Occipital lobe (tissue), 2 donors: ENCODE results near the gene CHADL. TPM values are rescaled to one million over a fixed set of nuclear protein-coding genes. Genes with fewer than 3 reads are reported as not detected.
A peak's percentile ranks its signal among the peaks of the same experiment; 100 is the strongest.

ENCODE experiments used
- DNase-seq: peaks from one replicate; lab custom pipeline; 2025; lab: John Stamatoyannopoulos, UW
- total RNA-seq: library from RNA; depleted of rRNA; stranded (reverse); fragments of >200 nt; gene quantifications from one replicate; pipeline ENCODE4 v1.2.3, GENCODE V29; 2014

CHADL gene
- total RNA-seq, 1 donor from 2014 or later: 2.8 TPM

GRCh38 chr22:41231369-41231768 lies 9.4 kb downstream of the CHADL start:
- no peak for DNase-seq

- no peak for DNase-seq
Observed at GRCh38 chr22:41230401-41230785, 10.3 kb downstream of the CHADL start.

GRCh38 chr22:41229730-41230400 lies 10.9 kb downstream of the CHADL start:
- no peak for DNase-seq

- DNase-seq: no peak
Observed at GRCh38 chr22:41229215-41229614, 11.5 kb downstream of the CHADL start.

DNA sequence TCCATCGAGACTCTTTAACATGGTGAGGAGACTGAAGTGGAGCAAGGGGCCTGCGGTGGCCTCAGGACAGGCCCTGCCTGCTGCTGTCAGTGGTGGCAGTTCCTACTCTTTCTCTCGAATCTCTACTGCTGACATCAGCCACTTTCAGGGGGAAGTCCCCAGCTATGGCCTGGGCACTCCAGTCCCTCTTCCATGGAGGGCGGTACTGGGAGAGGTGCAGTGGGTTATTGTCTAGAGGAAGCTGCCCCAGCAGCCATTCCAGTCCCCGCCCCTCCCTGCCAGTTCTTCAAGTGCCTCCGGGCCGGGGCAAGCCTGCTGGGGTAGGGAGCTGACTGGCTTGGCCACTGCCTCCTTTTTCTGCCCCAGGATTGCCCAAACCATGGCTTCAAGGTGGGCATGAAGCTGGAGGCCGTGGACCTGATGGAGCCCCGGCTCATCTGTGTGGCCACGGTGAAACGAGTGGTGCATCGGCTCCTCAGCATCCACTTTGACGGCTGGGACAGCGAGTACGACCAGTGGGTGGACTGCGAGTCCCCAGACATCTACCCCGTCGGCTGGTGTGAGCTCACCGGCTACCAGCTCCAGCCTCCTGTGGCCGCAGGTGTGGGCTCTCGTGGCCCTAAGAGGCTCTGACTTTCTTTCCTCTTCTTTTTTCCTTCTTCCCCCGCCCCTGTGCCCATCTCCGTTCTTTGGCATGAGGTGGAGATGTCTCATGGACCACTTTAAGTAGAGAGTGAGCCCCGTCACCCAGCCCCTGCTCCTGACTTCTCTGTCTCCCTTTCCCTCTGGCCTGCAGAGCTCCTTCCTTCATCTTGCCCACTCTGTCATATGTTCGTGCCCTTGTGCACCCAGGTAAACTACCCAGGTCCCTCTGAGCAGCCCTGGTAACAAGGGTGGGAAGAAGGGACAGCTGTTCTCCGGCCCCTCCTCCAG lies 13.7 kb downstream of the CHADL start:
- no peak for DNase-seq

DNA sequence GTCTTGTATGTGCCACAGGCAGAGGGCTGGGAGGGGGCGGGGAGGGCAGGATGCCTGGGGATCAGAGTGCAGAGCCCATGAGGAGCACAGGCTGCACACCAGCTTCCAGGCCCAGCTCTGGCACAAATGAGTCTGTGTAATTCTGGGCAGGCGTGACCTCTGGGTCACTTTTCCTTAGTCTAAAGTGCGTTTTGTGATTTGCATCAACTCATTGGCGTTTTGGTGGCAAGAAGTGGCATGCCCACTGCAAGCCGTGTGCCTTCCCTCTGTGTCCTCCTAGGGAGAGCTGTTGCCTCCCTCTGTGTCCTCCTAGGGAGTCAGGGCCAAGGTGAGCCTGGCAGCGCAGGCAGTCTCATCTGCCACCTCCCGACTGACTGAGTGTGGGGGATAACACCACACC lies 17.2 kb downstream of the CHADL start:
- no peak for DNase-seq

DNA sequence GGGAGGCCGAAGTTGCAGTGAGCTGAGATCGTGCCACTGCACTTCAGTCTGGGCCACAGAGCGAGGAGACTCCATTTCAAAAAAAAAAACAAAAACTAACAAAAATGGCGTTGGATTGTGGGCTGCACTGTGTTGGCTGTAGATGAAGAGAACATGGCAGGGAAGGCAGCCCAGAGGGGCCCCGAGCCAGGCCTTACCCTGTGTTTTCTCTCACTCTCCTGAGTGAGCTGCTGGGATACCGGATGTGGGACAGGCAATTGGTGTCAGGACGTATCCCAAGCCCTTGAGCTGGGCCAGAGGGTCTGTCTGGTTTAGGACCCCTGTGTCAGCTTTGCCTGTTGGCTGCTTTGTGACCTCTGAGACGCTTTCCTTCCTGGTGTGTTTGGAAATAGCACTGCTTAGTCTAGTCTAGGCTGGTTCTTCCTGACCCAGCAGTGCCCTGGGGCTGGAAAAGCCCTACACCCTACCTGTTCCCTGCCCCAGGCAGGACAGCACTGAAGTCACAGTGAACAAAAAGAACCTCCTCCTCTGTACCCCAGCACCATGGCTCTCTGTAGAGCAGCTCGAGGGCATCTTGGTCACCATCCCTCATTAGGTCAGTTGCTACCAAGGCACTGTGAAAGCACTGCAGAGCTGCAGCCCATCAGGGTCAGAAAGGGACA lies 17.8 kb downstream of the CHADL start:
- no peak for DNase-seq

GRCh38 chr22:41217553-41218157 lies 23.1 kb downstream of the CHADL start:
- no peak for DNase-seq

GRCh38 chr22:41216984-41217383 lies 23.7 kb downstream of the CHADL start:
- no peak for DNase-seq

DNA sequence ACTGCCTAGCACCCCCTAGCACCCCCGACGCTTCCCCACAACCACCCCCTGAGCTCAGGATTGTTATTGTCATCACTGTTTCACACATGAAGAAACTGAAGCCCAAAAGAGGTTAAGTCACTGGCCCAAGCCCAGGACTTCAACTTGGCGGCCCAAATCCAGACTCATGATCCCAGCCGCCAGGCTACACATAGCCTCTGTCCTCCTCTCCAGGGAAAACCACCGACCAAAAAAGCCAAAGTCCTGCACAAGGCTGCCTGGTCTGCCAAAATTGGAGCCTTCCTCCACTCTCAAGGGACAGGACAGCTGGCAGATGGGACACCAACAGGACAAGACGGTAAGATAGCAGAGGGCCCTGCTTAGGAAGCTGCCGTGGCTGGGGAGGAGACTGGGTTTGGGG lies 24.8 kb downstream of the CHADL start:
- no peak for DNase-seq

- no peak for DNase-seq
Observed at GRCh38 chr22:41215409-41215808, 25.3 kb downstream of the CHADL start.

- DNase-seq: no peak
Observed at GRCh38 chr22:41206719-41207118, 34.0 kb downstream of the CHADL start.

GRCh38 chr22:41204992-41205900 lies 35.5 kb downstream of the CHADL start, which contains the start of gene L3MBTL2:
L3MBTL2 (plus strand) TSS chr22:41205312; CDS start chr22:41205363, 51 bp downstream.
- DNase-seq: peak; percentile 99

GRCh38 chr22:41204066-41204465 lies 36.7 kb downstream of the CHADL start:
- no peak for DNase-seq

- no peak for DNase-seq
Observed at GRCh38 chr22:41203118-41203517, 37.6 kb downstream of the CHADL start.

DNA sequence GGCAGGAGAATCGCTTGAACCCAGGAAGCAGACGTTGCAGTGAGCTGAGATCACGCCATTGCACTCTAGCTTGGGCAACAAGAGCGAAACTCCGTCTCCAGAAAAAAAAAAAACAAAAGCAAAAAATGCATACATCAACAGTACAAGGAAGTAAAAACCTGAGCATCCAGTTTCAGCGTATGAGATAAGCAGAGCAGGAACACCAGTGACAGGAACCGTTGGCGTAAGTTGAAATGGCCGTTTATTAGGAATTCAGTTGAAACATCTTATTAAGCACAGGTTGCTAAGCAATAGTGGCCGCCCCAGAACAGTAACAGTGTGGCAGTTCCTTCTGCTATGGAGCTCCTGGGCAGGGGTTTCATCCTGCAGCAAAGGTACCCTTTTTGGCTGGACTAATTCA lies 39.6 kb downstream of the CHADL start:
- no peak for DNase-seq

DNA sequence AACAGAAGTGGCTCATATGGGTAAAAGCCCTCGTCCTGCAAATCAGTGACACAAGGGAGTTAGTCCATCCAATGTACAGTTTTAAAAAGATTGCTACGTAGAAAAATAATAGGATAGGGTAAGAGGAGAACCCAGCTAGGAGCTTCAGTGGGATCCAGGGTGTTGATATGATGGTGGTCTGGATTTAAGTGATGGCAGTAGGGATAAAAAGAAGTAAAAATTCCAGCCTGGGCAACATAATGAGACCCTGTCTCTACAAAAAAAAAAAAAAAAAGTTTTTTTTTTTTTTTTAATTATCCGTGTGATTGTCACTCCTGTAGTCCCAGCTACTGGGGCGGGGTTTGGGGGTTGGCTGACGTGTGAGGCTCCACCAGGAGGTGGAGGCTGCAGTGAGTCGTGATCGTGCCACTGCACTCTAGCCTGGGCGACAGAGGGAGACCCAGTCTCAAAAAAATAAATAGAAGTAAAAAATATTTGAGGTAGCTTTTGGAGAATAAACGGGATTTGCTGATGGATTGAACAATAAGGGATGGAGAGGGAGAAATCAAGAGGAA lies 42.6 kb downstream of the CHADL start:
- DNase-seq: no peak

DNA sequence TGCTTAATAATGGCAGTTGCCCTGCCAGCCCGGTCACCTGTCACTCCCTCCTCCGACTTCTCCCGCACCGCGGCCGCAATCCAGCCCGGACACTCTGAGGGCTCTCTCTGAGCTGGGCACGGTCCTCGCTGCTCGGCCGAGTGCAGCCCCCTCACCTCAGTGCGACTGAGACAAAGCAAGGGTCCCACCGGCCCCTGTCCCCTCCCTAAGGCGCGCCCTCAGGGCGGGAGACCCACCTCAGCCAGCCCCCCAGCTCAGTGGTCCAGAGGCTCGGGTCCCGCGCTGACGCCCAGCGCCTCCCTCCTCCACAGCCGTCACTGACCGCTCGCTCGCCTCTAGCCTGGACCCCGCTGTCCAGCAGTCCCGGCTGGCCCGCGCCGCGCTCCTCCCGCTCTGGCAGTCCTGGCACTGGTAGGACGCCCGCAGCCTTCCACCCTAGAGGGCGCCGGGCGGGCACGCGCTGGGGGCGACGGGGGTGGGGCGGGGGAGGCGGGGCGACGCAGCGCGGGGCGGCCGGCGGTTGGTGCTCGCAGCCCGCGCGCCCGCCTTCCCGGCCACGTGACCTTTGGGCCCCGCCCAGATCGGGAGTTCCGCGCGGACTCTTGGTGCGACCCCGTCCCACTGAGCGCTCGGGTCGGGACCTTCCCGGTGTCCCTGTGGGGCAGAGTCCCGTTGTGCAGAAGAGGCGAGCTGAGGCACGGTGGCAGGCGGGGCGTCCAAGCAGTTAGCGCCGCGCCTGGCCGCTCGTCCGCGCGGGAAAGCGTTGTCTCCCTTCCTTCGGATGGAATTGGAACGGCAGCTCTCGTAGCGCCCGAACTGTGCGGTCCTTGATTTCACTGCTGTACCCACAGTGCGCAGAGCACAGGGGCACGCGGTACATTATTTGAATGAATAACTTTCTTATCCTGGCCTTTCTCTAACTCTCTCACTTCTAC lies 43.4 kb downstream of the CHADL start:
- peak; percentile 74 for DNase-seq

DNA sequence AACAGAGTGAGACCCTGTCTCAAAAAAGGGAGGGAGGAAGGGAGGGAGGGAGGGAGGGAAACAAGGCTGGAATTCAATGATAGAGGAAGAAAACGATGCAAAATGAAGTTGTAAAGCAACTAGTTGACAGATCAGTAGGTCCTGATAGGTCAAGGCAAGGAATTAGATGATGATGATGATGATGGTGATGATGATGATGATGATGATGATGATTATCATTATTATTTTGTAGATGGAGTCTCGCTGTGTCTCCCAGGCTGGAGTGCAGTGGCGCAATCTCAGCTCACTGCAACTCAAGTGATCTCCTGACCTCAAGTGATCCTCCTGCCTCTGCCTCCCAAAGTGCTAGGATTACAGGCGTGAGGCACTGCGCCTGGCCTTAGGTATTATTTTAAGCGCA lies 46.9 kb downstream of the CHADL start:
- DNase-seq: no peak
